Smooth muscle cell of the brain vasculature (primary cell): ENCODE measurements around the gene ZNF503.

Source experiments
- DNase-seq: peaks from one replicate; pipeline ENCODE4 v3.0.0-alpha.2; 2012; ENCODE audit warnings: low read depth, low spot score

Gene ZNF503

DNA sequence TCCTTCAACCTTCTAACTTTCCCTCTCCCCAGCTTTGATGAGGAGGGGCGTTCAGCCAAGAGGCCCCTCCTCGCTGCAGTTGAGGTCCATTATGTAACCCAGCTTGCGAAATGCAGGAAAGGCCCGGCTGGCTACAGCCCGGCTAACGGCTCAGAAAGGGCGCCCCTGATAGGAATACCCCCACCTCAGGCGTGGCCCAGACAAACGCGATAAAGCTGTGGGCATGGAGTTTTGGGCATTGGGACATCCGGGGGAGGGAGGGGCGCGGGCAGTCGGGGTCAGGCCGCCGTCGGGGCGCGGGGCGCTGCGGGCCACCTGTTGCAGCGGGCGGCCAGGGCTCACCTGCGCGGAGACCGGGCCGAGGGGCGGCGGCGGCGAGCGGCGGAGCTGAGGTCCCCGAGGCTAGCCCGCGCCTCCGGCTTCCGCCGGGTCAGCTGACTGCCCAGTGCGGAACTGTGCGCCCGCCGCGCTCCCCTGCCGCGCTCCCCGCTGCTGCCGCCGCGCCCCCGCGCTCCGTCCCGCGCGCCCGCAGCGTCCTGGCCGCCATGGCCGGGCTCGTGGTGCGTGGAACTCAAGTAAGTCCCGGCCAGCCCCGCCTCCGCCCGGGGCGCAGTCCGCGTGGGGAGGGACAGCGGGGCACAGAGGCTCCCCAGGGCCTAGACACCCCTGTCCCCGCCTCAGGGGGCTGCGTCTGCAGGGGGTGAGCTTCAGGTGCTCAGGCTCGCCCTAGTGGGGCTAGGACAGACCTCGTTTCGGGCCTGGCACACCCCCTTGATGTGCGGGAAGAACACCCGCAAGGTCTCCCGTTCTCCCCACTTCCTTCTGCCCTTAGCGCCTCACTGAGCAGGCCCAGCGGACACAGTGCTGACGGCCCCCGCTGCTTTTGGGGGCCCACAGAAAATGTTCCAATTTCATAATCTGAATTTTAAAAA is 29.9 kb upstream of the ZNF503 start, which contains the start of gene LRMDA:
LRMDA (plus strand) TSS at position 445 of the 932 bp plus-strand sequence.
- no peak for DNase-seq

GRCh38 chr10:75430000-75430763 is 28.6 kb upstream of the ZNF503 start:
- no peak for DNase-seq

DNA sequence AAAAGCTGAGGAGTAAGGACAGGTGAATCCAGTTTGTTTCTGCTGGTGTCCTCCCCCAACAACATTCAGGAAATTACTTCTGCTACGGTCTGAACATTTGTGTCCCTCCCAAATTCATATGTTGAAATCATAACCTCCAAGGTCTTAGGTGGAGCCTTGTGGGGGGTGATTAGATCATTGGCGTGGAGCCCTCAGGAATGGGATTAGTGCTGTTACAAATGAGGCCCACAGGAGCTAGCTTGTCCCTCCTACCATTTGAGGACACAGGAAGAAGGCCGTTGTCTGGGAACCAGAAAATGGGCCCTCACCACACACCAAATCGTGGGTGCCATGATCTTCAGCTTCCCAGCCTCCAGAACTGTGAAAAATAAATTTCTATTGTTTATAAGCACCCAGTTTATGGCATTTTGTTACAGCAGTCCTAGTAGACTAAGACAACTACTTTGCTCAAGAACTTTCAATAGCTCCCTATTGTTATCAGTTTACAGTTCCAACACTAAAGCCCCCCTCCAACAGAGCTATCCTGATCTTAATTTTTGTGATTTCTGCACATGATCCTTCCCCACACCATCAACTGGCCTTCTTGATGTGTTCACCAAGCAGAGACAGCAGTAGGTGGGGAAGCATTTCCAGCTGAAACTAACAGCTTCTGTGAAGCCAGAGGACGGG is 27.7 kb upstream of the ZNF503 start:
- no peak for DNase-seq

- DNase-seq: no peak
These were observed 27.0 kb upstream of the ZNF503 start for GRCh38 chr10:75428434-75429158.

DNA sequence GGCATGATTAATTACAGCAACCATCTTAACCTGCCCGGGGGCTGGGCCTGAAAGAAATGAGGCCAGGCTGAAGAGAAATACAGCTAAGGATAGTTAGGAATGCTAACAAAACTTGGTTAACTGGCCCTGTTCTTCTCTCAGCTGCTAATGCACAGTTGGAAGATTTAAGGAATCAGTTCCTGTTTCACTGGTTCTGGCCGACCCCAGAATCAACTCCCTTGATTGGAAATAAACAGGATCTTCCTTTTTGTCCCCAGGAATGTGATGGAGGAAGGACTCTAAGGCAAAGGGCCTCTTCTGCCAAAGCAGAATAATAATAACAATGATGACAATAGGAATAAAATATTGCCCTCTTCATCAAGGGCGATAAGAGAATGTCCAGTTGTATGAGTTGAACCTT is 26.4 kb upstream of the ZNF503 start:
- no peak for DNase-seq

GRCh38 chr10:75426880-75427279 is 25.3 kb upstream of the ZNF503 start:
- no peak for DNase-seq

DNA sequence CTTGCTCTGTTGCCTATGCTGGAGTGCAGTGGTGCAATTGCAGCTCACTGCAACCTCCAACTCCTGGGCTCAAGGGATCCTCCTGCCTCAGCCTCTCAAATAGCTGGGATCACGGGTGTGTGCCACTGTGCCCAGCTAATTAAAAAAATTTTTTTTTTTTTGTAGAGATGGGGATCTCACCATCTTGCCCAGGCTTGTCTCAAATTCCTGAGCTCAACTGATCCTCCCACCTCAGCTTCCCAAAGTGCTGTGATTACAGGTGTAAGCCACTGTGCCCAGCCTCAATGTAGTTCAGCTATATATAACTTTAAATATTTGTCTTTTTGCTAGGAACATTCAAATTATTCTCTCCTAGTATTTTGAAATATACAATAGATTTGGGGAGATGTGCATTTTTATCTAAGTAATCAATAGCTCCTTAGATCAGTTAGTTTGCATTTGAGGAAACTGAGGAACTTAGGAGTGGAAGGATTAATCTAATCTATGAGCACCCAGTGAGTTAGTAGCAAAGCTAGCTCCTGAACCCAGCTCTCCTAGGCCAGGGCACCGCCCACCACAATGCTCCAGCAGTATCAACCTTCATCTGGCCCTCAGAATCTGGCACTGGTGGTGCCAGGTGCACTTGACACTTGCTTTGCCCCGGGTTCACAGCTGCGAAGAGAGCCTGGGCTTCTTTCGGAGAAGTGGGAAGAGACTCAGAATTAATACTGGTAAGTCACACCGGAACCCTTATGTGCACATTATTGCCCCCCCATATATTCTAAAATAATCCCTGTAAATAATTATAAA is 23.9 kb upstream of the ZNF503 start:
- DNase-seq: no peak

GRCh38 chr10:75424571-75424970 is 23.0 kb upstream of the ZNF503 start:
- no peak for DNase-seq

GRCh38 chr10:75422913-75423312 is 21.3 kb upstream of the ZNF503 start:
- no peak for DNase-seq

DNA sequence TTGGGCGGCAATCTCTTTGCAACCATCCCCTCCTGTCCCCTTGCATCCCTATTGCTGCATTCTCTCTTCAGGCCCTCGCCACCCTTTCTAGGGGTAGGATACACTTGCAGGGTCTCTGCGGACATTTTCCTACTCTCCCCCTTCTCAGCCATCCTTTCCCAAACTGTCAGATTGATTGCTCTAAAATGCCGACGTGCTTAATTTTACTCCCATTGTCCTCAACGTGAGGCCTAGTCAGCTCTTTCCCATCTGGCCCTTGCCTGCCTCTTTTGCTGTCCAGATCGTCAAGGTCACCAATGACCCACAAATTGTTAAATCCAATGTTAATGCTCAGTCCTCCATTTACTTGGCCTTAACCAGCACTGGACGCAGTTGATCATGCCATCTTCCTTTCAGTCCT is 17.1 kb upstream of the ZNF503 start:
- DNase-seq: no peak

GRCh38 chr10:75418293-75418692 is 16.7 kb upstream of the ZNF503 start:
- DNase-seq: no peak

DNA sequence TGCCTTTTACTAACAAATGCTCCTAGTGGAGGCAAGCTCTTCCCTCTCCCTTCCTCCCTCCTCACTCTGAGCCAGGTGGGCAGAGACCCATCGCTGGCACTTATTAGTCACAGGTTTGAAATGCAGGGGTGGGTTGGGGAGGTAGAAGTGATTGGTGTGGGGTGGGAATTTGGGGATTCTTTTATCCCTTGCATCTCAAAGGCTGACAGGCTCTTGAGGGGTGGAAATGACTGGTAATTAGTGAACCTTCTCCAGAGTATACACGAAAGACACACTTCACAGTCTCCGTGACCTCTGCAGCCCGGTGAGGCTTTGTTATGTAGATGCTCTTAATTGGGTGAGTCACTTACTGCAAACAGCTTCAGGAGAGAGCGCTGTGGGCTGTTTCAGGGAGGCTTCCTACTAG is 16.0 kb upstream of the ZNF503 start:
- DNase-seq: no peak

DNA sequence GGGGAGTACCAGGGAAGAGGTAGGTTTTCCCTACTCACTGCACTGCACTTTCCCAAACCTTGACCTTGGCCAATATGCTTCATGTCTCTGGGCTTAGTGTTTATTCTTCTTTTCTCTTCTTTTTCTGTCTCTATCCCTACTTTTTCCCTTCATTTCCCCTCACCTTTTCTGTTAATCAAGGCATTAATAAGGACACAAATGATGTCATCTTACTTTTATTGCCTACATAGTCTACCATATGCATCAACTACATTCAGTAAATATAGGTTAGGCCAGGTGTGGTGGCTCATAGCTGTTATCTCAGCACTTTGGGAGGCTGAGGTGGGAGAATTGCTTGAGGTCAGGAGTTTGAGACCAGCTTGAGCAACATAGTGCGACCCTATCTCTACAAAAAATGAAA is 13.0 kb upstream of the ZNF503 start:
- no peak for DNase-seq

- DNase-seq: no peak
These were observed 8.8 kb upstream of the ZNF503 start for GRCh38 chr10:75410132-75411005.

GRCh38 chr10:75408911-75409885 is 7.6 kb upstream of the ZNF503 start:
- DNase-seq: no peak

GRCh38 chr10:75408509-75408875 is 6.9 kb upstream of the ZNF503 start:
- no peak for DNase-seq

DNA sequence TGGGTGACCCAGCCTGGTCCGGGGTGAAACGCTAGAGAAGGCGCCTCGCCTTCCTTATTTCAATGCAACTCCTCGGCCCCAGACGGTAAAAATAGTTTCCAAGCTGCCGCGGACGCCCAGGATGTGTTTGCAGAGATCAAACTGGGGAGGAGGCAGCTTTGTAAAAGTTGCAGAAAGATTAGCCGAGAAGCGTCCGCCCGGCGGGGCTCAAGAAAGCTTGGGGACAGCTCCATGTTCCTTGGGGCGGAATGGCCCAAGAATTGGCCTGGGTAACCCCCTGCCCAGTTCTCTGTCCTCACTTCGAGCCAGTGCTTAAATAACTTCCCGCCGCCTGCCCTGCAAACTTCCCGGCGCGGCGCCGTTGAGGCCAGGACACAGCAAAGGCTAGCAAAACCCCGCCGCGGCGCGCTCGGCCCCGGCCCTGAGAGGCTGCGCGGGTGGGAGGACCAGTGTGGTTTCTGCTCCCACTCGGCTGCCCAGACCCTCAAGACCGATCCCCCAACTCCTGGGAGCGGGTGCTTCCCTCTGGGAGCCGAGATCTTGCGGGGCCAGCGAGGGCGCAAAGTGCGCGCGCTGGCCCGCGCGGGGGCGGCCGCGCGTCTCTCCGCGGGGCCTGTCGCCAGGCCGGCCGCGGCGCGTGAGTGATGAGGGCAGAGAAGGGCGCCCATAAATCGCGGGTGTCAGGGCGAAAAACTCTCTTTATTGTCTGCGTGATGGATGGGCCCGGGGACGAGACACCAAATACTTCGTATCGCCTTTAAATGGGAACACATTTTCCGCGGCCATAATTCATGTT is 6.3 kb upstream of the ZNF503 start:
- no peak for DNase-seq

- no peak for DNase-seq
These were observed 5.7 kb upstream of the ZNF503 start for GRCh38 chr10:75407224-75407712.
